Adrenal gland (tissue), 5 donors: ENCODE results near the gene ZFHX3.

Experiments used
- POLR2A ChIP-seq, 2 donors: fragments of 450-650 bp; IDR thresholded peaks; one replicate each; pipeline ENCODE4 v1.6.1; 2017; ENCODE audit warnings: antibody characterized with exemption in 2 of 2, mild to moderate bottlenecking in 2 of 2, moderate library complexity in 1 of 2
- TF ChIP-seq, protein P1 (sequence below), 6 experiments: fragments of 450-650 bp in 4 of 6; fragments of 200-600 bp in 2 of 6; sonication (generic) in 1 of 6; IDR thresholded peaks; 1 replicate in 5 of 6; 2 replicates in 1 of 6; pipeline versions ENCODE4 v1.5.1 to v1.8.0; 2016 to 2021; ENCODE audit warnings: antibody characterized with exemption in 6 of 6, mild to moderate bottlenecking in 2 of 6, moderate library complexity in 1 of 6
- donor health status: DM: no; HTN: no; CAD: no.

GRCh38 chr16:72858665-72859493, 189.0 kb downstream of the ZFHX3 start:
- TF ChIP-seq, protein P1, sequence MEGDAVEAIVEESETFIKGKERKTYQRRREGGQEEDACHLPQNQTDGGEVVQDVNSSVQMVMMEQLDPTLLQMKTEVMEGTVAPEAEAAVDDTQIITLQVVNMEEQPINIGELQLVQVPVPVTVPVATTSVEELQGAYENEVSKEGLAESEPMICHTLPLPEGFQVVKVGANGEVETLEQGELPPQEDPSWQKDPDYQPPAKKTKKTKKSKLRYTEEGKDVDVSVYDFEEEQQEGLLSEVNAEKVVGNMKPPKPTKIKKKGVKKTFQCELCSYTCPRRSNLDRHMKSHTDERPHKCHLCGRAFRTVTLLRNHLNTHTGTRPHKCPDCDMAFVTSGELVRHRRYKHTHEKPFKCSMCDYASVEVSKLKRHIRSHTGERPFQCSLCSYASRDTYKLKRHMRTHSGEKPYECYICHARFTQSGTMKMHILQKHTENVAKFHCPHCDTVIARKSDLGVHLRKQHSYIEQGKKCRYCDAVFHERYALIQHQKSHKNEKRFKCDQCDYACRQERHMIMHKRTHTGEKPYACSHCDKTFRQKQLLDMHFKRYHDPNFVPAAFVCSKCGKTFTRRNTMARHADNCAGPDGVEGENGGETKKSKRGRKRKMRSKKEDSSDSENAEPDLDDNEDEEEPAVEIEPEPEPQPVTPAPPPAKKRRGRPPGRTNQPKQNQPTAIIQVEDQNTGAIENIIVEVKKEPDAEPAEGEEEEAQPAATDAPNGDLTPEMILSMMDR (IDR thresholded peaks at IDR 0.05) = no peak
- TF ChIP-seq POLR2A (IDR thresholded peaks at IDR 0.05) = no peak
